22Rv1 (cell line): ENCODE data around the gene VAPB.

ENCODE experiments used
- ZFX ChIP-seq: fragments of 450-650 bp; IDR thresholded peaks from 2 replicates; pipeline ENCODE4 v1.6.1; 2017; ENCODE audit warnings: antibody characterized with exemption, borderline replicate concordance
- TF ChIP-seq, protein P1 (sequence below): fragments of 450-650 bp; IDR thresholded peaks from 2 replicates; pipeline ENCODE4 v1.5.1; 2017; ENCODE audit warnings: mild to moderate bottlenecking

DNA sequence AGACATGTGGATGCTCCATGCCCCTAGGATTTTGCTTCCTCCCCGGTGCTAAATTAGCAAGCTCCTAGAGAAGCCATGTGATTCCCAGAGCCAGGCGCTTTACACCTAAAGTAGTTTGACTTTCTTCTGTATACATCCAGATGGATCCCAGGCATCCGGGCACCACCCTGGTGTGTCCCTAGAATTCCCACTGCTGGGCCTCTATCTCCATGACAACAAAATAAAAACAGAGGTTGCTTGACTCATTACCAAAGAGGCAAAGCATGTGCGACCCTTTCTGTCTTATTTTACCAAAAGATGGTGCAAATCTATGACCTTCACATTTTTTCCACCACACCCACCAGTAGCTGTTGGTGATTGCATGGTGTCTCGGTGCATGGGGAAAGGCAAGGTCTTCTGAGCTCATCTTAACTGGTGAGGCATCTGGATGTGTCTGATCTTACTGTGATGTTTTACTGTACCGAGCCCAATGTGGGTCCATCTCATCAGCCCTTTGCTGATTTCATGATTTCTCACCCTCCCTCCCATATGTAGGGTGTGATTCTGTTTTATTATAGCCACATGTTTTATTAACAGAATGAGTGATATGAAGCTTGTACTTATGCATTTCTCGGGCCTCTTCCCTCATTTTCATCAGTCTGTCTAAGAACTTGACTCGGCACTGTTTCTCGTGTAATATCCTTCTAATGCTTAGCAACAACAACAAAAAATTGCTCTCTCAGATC lies 27.4 kb upstream of the VAPB start:
- TF ChIP-seq, protein P1, sequence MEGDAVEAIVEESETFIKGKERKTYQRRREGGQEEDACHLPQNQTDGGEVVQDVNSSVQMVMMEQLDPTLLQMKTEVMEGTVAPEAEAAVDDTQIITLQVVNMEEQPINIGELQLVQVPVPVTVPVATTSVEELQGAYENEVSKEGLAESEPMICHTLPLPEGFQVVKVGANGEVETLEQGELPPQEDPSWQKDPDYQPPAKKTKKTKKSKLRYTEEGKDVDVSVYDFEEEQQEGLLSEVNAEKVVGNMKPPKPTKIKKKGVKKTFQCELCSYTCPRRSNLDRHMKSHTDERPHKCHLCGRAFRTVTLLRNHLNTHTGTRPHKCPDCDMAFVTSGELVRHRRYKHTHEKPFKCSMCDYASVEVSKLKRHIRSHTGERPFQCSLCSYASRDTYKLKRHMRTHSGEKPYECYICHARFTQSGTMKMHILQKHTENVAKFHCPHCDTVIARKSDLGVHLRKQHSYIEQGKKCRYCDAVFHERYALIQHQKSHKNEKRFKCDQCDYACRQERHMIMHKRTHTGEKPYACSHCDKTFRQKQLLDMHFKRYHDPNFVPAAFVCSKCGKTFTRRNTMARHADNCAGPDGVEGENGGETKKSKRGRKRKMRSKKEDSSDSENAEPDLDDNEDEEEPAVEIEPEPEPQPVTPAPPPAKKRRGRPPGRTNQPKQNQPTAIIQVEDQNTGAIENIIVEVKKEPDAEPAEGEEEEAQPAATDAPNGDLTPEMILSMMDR: no peak
- no peak for TF ChIP-seq ZFX
